ENCODE measurements around the gene MRPS27.

The MRPS27 gene

GRCh38 chr5:72319976-72320752 lies at the start of gene MRPS27, which contains the start of gene PTCD2:
Gene MRPS27 (minus strand): TSS chr5:72320240. CDS start chr5:72320221, 19 bp downstream.
Gene PTCD2 (plus strand): TSS chr5:72320373. CDS start chr5:72320383, 10 bp downstream.
- peak; percentile 89 for DNase-seq

- no peak for DNase-seq
These were observed 49.7 kb upstream of the MRPS27 start for GRCh38 chr5:72369711-72370110.

- DNase-seq: no peak
These were observed 49.3 kb upstream of the MRPS27 start for GRCh38 chr5:72369301-72369700.

- no peak for DNase-seq
These were observed 48.2 kb upstream of the MRPS27 start for GRCh38 chr5:72368271-72368670.

- no peak for DNase-seq
These were observed 46.4 kb upstream of the MRPS27 start for GRCh38 chr5:72366324-72366976.

GRCh38 chr5:72364951-72365350 lies 44.9 kb upstream of the MRPS27 start:
- DNase-seq: no peak

GRCh38 chr5:72364171-72364570 lies 44.1 kb upstream of the MRPS27 start:
- no peak for DNase-seq

GRCh38 chr5:72363166-72363802 lies 43.2 kb upstream of the MRPS27 start:
- DNase-seq: no peak

- DNase-seq: no peak
These were observed 39.8 kb upstream of the MRPS27 start for GRCh38 chr5:72359886-72360285.

GRCh38 chr5:72358925-72359324 lies 38.9 kb upstream of the MRPS27 start:
- DNase-seq: no peak

- DNase-seq: no peak
These were observed 36.3 kb upstream of the MRPS27 start for GRCh38 chr5:72356361-72356760.

GRCh38 chr5:72355706-72356299 lies 35.8 kb upstream of the MRPS27 start:
- no peak for DNase-seq

GRCh38 chr5:72353046-72353445 lies 33.0 kb upstream of the MRPS27 start:
- DNase-seq: no peak

- DNase-seq: no peak
These were observed 32.6 kb upstream of the MRPS27 start for GRCh38 chr5:72352616-72353015.

- DNase-seq: no peak
These were observed 31.3 kb upstream of the MRPS27 start for GRCh38 chr5:72351376-72351775.

GRCh38 chr5:72347801-72348308 lies 27.8 kb upstream of the MRPS27 start:
- no peak for DNase-seq

GRCh38 chr5:72346398-72346797 lies 26.4 kb upstream of the MRPS27 start:
- DNase-seq: no peak

GRCh38 chr5:72338689-72339209 lies 18.7 kb upstream of the MRPS27 start:
- no peak for DNase-seq

GRCh38 chr5:72337159-72337558 lies 17.1 kb upstream of the MRPS27 start:
- DNase-seq: no peak

- no peak for DNase-seq
These were observed 10.7 kb upstream of the MRPS27 start for GRCh38 chr5:72330712-72331111.

GRCh38 chr5:72328172-72328571 lies 8.1 kb upstream of the MRPS27 start:
- DNase-seq: no peak

GRCh38 chr5:72326306-72326649 lies 6.2 kb upstream of the MRPS27 start:
- DNase-seq: no peak

Measured in activated CD4-positive, CD25-positive, alpha-beta regulatory T cell treated with anti-CD3 and anti-CD28 coated beads, Interleukin-2, amount 50 U/mL, for 72 hours (primary cell).